ENCODE data around the gene SDCCAG8. TPM values are rescaled to one million over a fixed set of nuclear protein-coding genes. Genes with fewer than 3 reads are reported as not detected.

SDCCAG8 gene
- total RNA-seq, 2 experiments from 2014 or later, result 18.3 to 21.2 TPM

DNA sequence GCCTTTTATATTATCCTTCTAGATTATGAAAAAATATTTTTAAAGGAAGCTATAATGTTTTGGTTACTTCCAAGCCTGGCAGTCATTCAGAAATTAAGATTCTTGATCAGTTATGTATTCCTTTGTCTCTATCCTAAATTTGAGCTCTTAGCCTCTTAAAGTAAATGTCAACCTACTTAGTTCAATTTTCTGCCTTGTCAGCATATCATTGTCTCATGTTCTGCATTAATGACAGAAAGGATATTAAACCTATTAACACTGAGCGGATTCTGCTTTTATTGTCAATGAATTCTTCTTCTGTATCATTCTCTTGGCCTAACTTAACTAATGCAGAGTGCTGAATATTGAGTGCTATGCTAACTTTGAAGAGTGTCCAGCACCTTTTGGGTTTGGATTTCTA is 56.0 kb downstream of the SDCCAG8 start:
- Histone ChIP-seq H3K27me3 (ENCODE audit: control insufficient read depth in 1 of 2, insufficient read depth in 2 of 2, low read length in 2 of 2) (no peaks in the 10 kb centered on the region), H3K27ac (ENCODE audit: low read depth in 1 of 2, low read length in 2 of 2) (no peak overlapping the region), H3K9me3 (ENCODE audit: control insufficient read depth in 1 of 2, insufficient read depth in 1 of 2, low read length in 2 of 2) (no peaks in the 10 kb centered on the region), H3K36me3 (ENCODE audit: insufficient read depth, low read length) (peaks cover 12% of the 10 kb centered on the region), H3K4me1 (ENCODE audit: insufficient read depth, low read length) (no peaks in the 10 kb centered on the region), H3K4me3 (ENCODE audit: low read length) (no peak overlapping the region)
- no peaks in the 10 kb centered on the region for H3K27me3 Mint-ChIP-seq
- DNase-seq (no peak), ATAC-seq (ENCODE audit: poor library complexity) (no peak)
- H3K4me3 Mint-ChIP-seq, result no peak overlapping the region
- no peaks in the 10 kb centered on the region for H3K4me1 Mint-ChIP-seq (ENCODE audit: low read depth)
- peaks cover 67% of the 10 kb centered on the region for H3K36me3 Mint-ChIP-seq (ENCODE audit: low read depth)
- intact Hi-C loops (cut with DNase I, micrococcal nuclease), result no loop called here
- TF ChIP-seq CTCF (IDR thresholded peaks at IDR 0.05), result no peak
- no peaks in the 10 kb centered on the region for H3K9me3 Mint-ChIP-seq
- CTCF ChIA-PET, result no interaction called here
- no peak overlapping the region for H3K27ac Mint-ChIP-seq
- POLR2A ChIA-PET, result no interaction called here

DNA sequence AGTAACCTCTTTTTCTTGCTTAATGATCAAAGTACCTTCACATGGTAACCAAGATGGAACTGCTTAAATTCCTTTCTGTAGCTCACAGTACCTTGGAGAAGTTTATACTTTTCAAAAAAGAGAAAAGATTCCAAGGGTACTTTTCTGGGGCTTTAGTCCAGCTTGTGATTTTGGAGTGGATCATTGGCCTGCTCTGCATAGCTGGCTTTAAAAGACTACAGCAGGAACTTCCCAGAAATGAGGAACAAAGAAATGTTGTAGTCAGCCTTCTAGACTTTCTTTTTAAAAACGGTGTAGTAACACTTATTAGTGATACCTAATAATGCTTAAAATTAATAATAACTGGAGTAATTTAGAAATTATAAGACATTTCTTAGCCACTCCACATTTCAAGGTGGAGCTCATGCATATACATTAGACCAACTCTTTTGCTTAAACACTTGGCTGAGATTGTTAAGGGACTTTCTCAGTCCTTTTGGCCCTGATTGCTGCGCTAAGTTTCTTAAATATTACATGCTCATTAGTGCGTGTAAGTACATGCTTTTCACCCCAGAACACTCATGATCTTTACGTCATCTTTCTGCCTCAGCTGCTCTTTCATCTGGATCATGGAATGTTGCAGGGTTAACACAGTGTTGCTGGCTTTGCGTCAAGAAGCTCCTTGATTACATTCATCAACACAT is 57.3 kb downstream of the SDCCAG8 start:
- DNase-seq (peak in 1 of 14 experiments; percentile 9), ATAC-seq (ENCODE audit: poor library complexity) (no peak)
- H3K4me3 ChIP-seq (ENCODE audit: low read length), result no peak overlapping the region
- Mint-ChIP-seq H3K4me1 (ENCODE audit: low read depth) (no peaks in the 10 kb centered on the region), H3K27ac (no peak overlapping the region), H3K4me3 (no peak overlapping the region), H3K9me3 (no peaks in the 10 kb centered on the region), H3K27me3 (no peaks in the 10 kb centered on the region), H3K36me3 (ENCODE audit: low read depth) (peaks cover 69% of the 10 kb centered on the region)
- no peak for TF ChIP-seq CTCF (IDR thresholded peaks at IDR 0.05)
- peaks cover 22% of the 10 kb centered on the region for H3K36me3 ChIP-seq (ENCODE audit: insufficient read depth, low read length)
- intact Hi-C loops (cut with DNase I, micrococcal nuclease), result no loop called here
- H3K9me3 ChIP-seq (ENCODE audit: control insufficient read depth in 1 of 2, insufficient read depth in 1 of 2, low read length in 2 of 2), result no peaks in the 10 kb centered on the region
- no peaks in the 10 kb centered on the region for H3K4me1 ChIP-seq (ENCODE audit: insufficient read depth, low read length)
- H3K27me3 ChIP-seq (ENCODE audit: control insufficient read depth in 1 of 2, insufficient read depth in 2 of 2, low read length in 2 of 2), result no peaks in the 10 kb centered on the region
- H3K27ac ChIP-seq (ENCODE audit: low read depth in 1 of 2, low read length in 2 of 2), result no peak overlapping the region
- CTCF ChIA-PET, result interaction anchor here (0.9 kb wide), 1 partner anchor 29 kb away, joined by 3 read pairs; no protein-coding TSS in a partner anchor
- POLR2A ChIA-PET, result no interaction called here

DNA sequence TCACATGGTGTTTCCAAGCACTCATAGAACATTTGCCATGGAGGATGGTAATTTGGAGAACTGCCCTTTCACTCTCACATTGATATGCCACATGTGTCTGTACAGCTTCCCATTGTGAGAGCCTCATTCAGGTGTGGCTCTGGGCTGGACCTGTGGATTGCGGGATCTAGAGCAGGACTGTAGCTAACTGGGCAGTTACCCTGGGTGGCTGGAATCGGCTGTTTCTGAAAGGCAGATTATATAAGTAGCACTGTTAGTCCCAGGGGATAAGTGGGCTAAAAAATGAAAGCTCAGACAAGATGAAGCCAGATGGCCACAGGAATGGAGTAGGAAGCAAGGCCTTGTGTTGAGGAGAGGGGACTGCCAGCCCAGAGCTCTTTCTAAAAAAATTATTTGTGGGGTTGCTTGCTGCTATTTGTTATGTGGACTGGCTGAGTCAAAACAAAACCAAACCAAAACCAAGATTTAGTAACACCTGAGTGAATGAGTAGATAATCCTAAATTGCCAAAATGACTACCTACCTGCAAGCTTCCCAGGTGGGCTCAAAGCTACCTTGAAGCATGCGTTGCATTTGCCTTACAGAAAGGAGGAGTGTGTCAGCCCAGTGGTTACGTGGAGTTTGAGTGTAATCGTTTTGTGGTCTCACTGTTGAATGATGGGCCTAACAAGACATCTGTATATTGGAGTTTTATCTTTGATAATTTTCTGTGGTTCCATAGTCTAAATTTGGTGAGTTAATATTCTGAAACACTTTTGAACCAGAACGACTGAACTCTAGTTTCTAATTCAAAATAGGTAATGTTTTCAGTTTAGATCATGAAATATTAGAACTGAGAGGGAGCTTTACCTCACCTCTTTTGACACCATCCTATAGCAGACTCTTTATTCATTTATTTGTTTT is 58.0 kb downstream of the SDCCAG8 start:
- Histone ChIP-seq H3K36me3 (ENCODE audit: insufficient read depth, low read length) (peaks cover 20% of the 10 kb centered on the region), H3K4me1 (ENCODE audit: insufficient read depth, low read length) (no peaks in the 10 kb centered on the region), H3K27me3 (ENCODE audit: control insufficient read depth in 1 of 2, insufficient read depth in 2 of 2, low read length in 2 of 2) (no peaks in the 10 kb centered on the region), H3K9me3 (ENCODE audit: control insufficient read depth in 1 of 2, insufficient read depth in 1 of 2, low read length in 2 of 2) (no peaks in the 10 kb centered on the region), H3K27ac (ENCODE audit: low read depth in 1 of 2, low read length in 2 of 2) (no peak overlapping the region), H3K4me3 (ENCODE audit: low read length) (no peak overlapping the region)
- no peak overlapping the region for H3K27ac Mint-ChIP-seq
- ChIA-PET POLR2A (no interaction called here), CTCF (interaction anchor here (0.9 kb wide), 1 partner anchor 28 kb away, joined by 3 read pairs; no protein-coding TSS in a partner anchor)
- intact Hi-C loops (cut with DNase I, micrococcal nuclease), result no loop called here
- no peaks in the 10 kb centered on the region for H3K27me3 Mint-ChIP-seq
- H3K4me1 Mint-ChIP-seq (ENCODE audit: low read depth), result no peaks in the 10 kb centered on the region
- no peak for DNase-seq
- H3K9me3 Mint-ChIP-seq, result no peaks in the 10 kb centered on the region
- ATAC-seq (ENCODE audit: poor library complexity), result no peak
- peaks cover 69% of the 10 kb centered on the region for H3K36me3 Mint-ChIP-seq (ENCODE audit: low read depth)
- no peak for TF ChIP-seq CTCF (IDR thresholded peaks at IDR 0.05)
- H3K4me3 Mint-ChIP-seq, result no peak overlapping the region

Measured in CD4-positive, alpha-beta T cell (primary cell).